ENCODE measurements around the gene PRR23A.

The PRR23A gene

GRCh38 chr3:138962854-138963560 lies 43.1 kb downstream of the PRR23A start:
- in situ Hi-C loops (cut with MboI; ENCODE audit: low sequenced_read_pairs, unreplicated experiment), result no loop called here
- TF ChIP-seq CTCF (IDR thresholded peaks at IDR 0.05; ENCODE audit: borderline replicate concordance, control extremely low read depth, extremely low read depth, insufficient read depth, missing control alignments), result no peak

GRCh38 chr3:138960417-138960852 lies 45.6 kb downstream of the PRR23A start:
- TF ChIP-seq CTCF (IDR thresholded peaks at IDR 0.05; ENCODE audit: borderline replicate concordance, control extremely low read depth, extremely low read depth, insufficient read depth, missing control alignments), result no peak
- DNase-seq (ENCODE audit: low spot score), result no peak
- in situ Hi-C loops (cut with MboI; ENCODE audit: low sequenced_read_pairs, unreplicated experiment), result no loop called here

More at GRCh38 chr3:138962854-138963560, 43.1 kb downstream of the PRR23A start:
- no peak for DNase-seq (ENCODE audit: low spot score)
